ENCODE measurements around the gene MTM1. TPM values are rescaled to one million over a fixed set of nuclear protein-coding genes. Genes with fewer than 3 reads are reported as not detected.

Gene MTM1
- polyA plus RNA-seq, 1 of the 3 experiments (the other 2 are of a cell fraction): 2.7 TPM

DNA sequence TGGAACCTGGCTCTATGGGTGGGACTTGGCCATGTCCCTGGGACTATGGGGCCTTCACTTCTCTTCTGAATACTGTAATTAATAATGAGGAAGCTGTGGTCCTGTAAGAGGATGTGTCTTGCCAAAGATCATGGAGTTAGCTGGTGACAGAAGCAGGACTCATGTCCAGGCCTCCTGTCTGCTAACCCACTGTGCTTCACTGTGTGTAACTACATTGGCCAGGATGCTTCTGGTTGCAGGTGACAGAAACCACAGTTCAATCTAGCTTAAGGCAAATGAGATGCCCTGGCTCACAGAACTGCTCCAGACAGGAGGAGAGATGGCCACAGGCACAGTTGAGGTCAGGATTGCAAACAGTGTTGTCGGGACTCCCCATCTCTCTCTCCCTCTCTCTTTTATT lies 127.9 kb downstream of the MTM1 start:
- DNase-seq: no peak
- Histone ChIP-seq H3K36me3 (replicated peaks in 1 of 2; ENCODE audit: control insufficient read depth in 1 of 2, insufficient read depth in 2 of 2, low read length in 1 of 2) (peaks cover 0 to 7% of the 10 kb centered on the region in 2 experiments), H3F3A (replicated peaks; ENCODE audit: insufficient read depth) (no peaks in the 10 kb centered on the region), H2AFZ (ENCODE audit: low read depth) (no peak overlapping the region), H3K4me2 (no peak overlapping the region), H3K79me2 (ENCODE audit: insufficient read depth) (no peaks in the 10 kb centered on the region), H3K4me3 (ENCODE audit: low read depth in 2 of 2, low read length in 1 of 2) (no peak overlapping the region), H3K9me2 (no peaks in the 10 kb centered on the region), H4K20me1 (ENCODE audit: insufficient read depth) (no peaks in the 10 kb centered on the region), H3K4me1 (ENCODE audit: control insufficient read depth in 1 of 2, insufficient read depth in 2 of 2, low read depth in 1 of 2, low read length in 1 of 2) (peaks cover 0 to 13% of the 10 kb centered on the region in 2 experiments; a peak in 1 of 4 replicates), H3K9ac (no peak overlapping the region), H3K9me3 (no peaks in the 10 kb centered on the region), H3K27ac (ENCODE audit: low read depth in 2 of 2, low read length in 1 of 2) (no peak overlapping the region), H3K27me3 (ENCODE audit: insufficient read depth) (no peaks in the 10 kb centered on the region)
- ChIA-PET CTCF (interaction anchor here (1.6 kb wide), 1 partner anchor 9 kb away, joined by 4 read pairs; no protein-coding TSS in a partner anchor), POLR2A (no interaction called here)
- TF ChIP-seq EP300 (IDR thresholded peaks at IDR 0.05; ENCODE audit: borderline replicate concordance in 1 of 2, low read depth in 1 of 2, low read length in 1 of 2) (no peak), POLR2AphosphoS5 (IDR thresholded peaks at IDR 0.05; ENCODE audit: low read depth, low read length) (no peak), EZH2phosphoT487 (IDR thresholded peaks at IDR 0.05; ENCODE audit: borderline replicate concordance, low read depth) (no peak), RFX5 (IDR thresholded peaks at IDR 0.05; ENCODE audit: low read length) (no peak), NFIC (IDR thresholded peaks at IDR 0.05; ENCODE audit: borderline replicate concordance) (no peak), TAF1 (IDR thresholded peaks at IDR 0.05; ENCODE audit: borderline replicate concordance, low read depth, low read length) (no peak), MEF2A (IDR thresholded peaks at IDR 0.05; ENCODE audit: borderline replicate concordance, low read depth) (no peak), MXI1 (IDR thresholded peaks at IDR 0.05; ENCODE audit: low read depth, low read length) (no peak)
- TF ChIP-seq, protein P1, sequence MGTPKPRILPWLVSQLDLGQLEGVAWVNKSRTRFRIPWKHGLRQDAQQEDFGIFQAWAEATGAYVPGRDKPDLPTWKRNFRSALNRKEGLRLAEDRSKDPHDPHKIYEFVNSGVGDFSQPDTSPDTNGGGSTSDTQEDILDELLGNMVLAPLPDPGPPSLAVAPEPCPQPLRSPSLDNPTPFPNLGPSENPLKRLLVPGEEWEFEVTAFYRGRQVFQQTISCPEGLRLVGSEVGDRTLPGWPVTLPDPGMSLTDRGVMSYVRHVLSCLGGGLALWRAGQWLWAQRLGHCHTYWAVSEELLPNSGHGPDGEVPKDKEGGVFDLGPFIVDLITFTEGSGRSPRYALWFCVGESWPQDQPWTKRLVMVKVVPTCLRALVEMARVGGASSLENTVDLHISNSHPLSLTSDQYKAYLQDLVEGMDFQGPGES (IDR thresholded peaks at IDR 0.05; ENCODE audit: low read depth, low read length): no peak
- TF ChIP-seq, protein P2, sequence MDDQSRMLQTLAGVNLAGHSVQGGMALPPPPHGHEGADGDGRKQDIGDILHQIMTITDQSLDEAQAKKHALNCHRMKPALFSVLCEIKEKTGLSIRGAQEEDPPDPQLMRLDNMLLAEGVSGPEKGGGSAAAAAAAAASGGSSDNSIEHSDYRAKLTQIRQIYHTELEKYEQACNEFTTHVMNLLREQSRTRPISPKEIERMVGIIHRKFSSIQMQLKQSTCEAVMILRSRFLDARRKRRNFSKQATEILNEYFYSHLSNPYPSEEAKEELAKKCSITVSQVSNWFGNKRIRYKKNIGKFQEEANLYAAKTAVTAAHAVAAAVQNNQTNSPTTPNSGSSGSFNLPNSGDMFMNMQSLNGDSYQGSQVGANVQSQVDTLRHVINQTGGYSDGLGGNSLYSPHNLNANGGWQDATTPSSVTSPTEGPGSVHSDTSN (IDR thresholded peaks at IDR 0.05): no peak
- WGBS (ENCODE audit: low lambda C conversion rate): 50% methylated on average over 1 of the region's 1 CpG

DNA sequence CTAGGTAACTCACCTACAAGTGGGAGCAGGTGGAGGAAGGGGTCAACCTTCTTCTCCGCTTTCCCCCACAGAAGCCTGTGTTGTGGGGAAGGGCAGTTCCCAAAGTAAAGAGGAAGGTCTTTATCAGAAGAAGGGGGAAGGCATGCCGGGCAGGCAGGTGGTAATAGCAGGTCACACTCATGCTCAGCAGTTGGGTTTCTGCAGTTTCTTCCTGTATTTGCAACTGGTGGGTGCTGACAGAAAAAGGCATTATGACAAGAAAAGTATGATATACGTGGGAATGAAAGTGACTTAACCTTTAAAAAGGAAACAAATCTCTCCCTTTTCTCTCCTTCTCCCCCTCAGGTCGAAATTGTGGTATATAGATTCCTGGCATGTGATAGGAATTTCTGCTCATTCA lies 128.4 kb downstream of the MTM1 start:
- Histone ChIP-seq H3K4me3 (ENCODE audit: low read depth in 2 of 2, low read length in 1 of 2) (no peak overlapping the region), H3K4me1 (ENCODE audit: control insufficient read depth in 1 of 2, insufficient read depth in 2 of 2, low read depth in 1 of 2, low read length in 1 of 2) (peaks cover 0 to 13% of the 10 kb centered on the region in 2 experiments; a peak in 1 of 4 replicates), H3K9me2 (no peaks in the 10 kb centered on the region), H3F3A (replicated peaks; ENCODE audit: insufficient read depth) (no peaks in the 10 kb centered on the region), H3K9me3 (no peaks in the 10 kb centered on the region), H4K20me1 (ENCODE audit: insufficient read depth) (no peaks in the 10 kb centered on the region), H3K4me2 (no peak overlapping the region), H3K9ac (no peak overlapping the region), H2AFZ (ENCODE audit: low read depth) (no peak overlapping the region), H3K79me2 (ENCODE audit: insufficient read depth) (no peaks in the 10 kb centered on the region), H3K27me3 (ENCODE audit: insufficient read depth) (no peaks in the 10 kb centered on the region), H3K27ac (ENCODE audit: low read depth in 2 of 2, low read length in 1 of 2) (no peak overlapping the region), H3K36me3 (replicated peaks in 1 of 2; ENCODE audit: control insufficient read depth in 1 of 2, insufficient read depth in 2 of 2, low read length in 1 of 2) (peaks cover 0 to 7% of the 10 kb centered on the region in 2 experiments)
- 47% methylated on average over 4 of the region's 4 CpGs for WGBS (ENCODE audit: low lambda C conversion rate)
- POLR2A ChIA-PET: no interaction called here
- no peak for TF ChIP-seq RCOR1 (IDR thresholded peaks at IDR 0.05; ENCODE audit: low read length)
- no peak for TF ChIP-seq RXRA (IDR thresholded peaks at IDR 0.05; ENCODE audit: borderline replicate concordance, low read depth)
- TF ChIP-seq NFIC (IDR thresholded peaks at IDR 0.05; ENCODE audit: borderline replicate concordance): no peak
- no peak for TF ChIP-seq TCF12 (IDR thresholded peaks at IDR 0.05)
- TF ChIP-seq POLR2AphosphoS5 (IDR thresholded peaks at IDR 0.05; ENCODE audit: low read depth, low read length): no peak
- TF ChIP-seq, protein P3, sequence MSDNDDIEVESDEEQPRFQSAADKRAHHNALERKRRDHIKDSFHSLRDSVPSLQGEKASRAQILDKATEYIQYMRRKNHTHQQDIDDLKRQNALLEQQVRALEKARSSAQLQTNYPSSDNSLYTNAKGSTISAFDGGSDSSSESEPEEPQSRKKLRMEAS (IDR thresholded peaks at IDR 0.05; ENCODE audit: low read depth): no peak
- CTCF ChIA-PET: interaction anchor here (1.0 to 1.6 kb wide), 2 partner anchors 10 to 19 kb away, joined by 4 read pairs; no protein-coding TSS in a partner anchor
- no peak for DNase-seq
